Measurements from ENCODE around the gene ORC5.
A peak's percentile ranks its signal among the peaks of the same experiment; 100 is the strongest.
"Not testable (repeated sequence)": the region's sequence is repeated elsewhere in the genome, so short reads cannot be mapped to it uniquely, and the experiment has no call there.

The ORC5 gene

GRCh38 chr7:104179178-104179577, 28.6 kb downstream of the ORC5 start:
- no peak for DNase-seq

- not testable (repeated sequence) for DNase-seq
Measured at GRCh38 chr7:104177565-104178083, 30.2 kb downstream of the ORC5 start.

GRCh38 chr7:104176332-104176731, 31.5 kb downstream of the ORC5 start:
- no peak for DNase-seq

- DNase-seq: no peak
Measured at GRCh38 chr7:104175361-104175984, 32.3 kb downstream of the ORC5 start.

GRCh38 chr7:104174798-104175197, 33.0 kb downstream of the ORC5 start:
- DNase-seq: no peak

- DNase-seq: no peak
Measured at GRCh38 chr7:104162081-104162480, 45.7 kb downstream of the ORC5 start.

- no peak for DNase-seq
Measured at GRCh38 chr7:104161244-104161643, 46.6 kb downstream of the ORC5 start.

- no peak for DNase-seq
Measured at GRCh38 chr7:104160375-104160774, 47.4 kb downstream of the ORC5 start.

GRCh38 chr7:104156842-104157277, 51.0 kb downstream of the ORC5 start:
- DNase-seq: no peak

GRCh38 chr7:104153287-104153686, 54.5 kb downstream of the ORC5 start:
- no peak for DNase-seq

GRCh38 chr7:104152468-104152867, 55.3 kb downstream of the ORC5 start:
- DNase-seq: no peak

GRCh38 chr7:104150470-104150869, 57.3 kb downstream of the ORC5 start:
- DNase-seq: no peak

GRCh38 chr7:104149822-104150221, 58.0 kb downstream of the ORC5 start:
- DNase-seq: no peak

- DNase-seq: no peak
Measured at GRCh38 chr7:104142147-104142546, 65.7 kb downstream of the ORC5 start.

GRCh38 chr7:104137971-104138370, 69.8 kb downstream of the ORC5 start:
- no peak for DNase-seq

- DNase-seq: no peak
Measured at GRCh38 chr7:104137511-104137910, 70.3 kb downstream of the ORC5 start.

- no peak for DNase-seq
Measured at GRCh38 chr7:104136981-104137380, 70.8 kb downstream of the ORC5 start.

- no peak for DNase-seq
Measured at GRCh38 chr7:104136561-104136960, 71.3 kb downstream of the ORC5 start.

- DNase-seq: no peak
Measured at GRCh38 chr7:104135760-104136558, 71.9 kb downstream of the ORC5 start.

GRCh38 chr7:104133238-104133637, 74.6 kb downstream of the ORC5 start:
- DNase-seq: peak; percentile 25

GRCh38 chr7:104130726-104131125, 77.1 kb downstream of the ORC5 start:
- no peak for DNase-seq

- no peak for DNase-seq
Measured at GRCh38 chr7:104127204-104127603, 80.6 kb downstream of the ORC5 start.

- DNase-seq: peak; percentile 95
Measured at GRCh38 chr7:104126411-104126841, 81.4 kb downstream of the ORC5 start.

GRCh38 chr7:104124893-104125477, 82.8 kb downstream of the ORC5 start:
- no peak for DNase-seq
